HL-60 (cell line): Measurements from ENCODE around the gene MLF1.

Experiments
- POLR2AphosphoS5 ChIP-seq: IDR thresholded peaks from 2 replicates; pipeline ENCODE4 v1.6.1; 2012; ENCODE audit warnings: low read depth
- SPI1 ChIP-seq: IDR thresholded peaks from 2 replicates; pipeline ENCODE4 v1.6.1; 2012; ENCODE audit warnings: low read depth, mild to moderate bottlenecking, borderline replicate concordance
- TF ChIP-seq, protein P1 (sequence below): IDR thresholded peaks from one replicate; pipeline ENCODE4 v1.5.1; 2011; ENCODE audit warnings: low read length, control low read depth, inconsistent platforms; ENCODE audit not compliant: insufficient read depth
- TF ChIP-seq, protein P2 (sequence below): IDR thresholded peaks from 2 replicates; pipeline ENCODE4 v1.6.1; 2012; ENCODE audit warnings: low read depth; ENCODE audit not compliant: insufficient replicate concordance

DNA sequence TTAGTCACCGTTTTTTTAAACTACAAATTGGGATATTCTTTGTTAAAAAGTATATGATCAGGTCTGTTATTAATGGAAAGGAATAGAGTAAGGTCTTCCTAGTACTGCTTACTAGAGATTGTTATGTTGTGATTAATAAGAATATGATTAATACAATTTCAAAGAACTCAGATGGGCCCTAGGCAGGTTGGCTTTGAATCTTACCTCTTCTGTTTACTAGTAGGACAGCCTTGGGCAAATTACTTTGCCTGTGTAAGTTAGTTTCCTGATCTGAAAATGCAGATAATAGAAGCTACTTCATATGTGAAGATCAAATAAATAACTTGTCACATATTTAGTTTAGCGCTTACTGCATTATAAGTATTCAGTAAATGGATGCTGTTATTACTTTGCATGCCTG is 80.2 kb downstream of the MLF1 start:
- no peak for TF ChIP-seq POLR2AphosphoS5
- TF ChIP-seq, protein P1, sequence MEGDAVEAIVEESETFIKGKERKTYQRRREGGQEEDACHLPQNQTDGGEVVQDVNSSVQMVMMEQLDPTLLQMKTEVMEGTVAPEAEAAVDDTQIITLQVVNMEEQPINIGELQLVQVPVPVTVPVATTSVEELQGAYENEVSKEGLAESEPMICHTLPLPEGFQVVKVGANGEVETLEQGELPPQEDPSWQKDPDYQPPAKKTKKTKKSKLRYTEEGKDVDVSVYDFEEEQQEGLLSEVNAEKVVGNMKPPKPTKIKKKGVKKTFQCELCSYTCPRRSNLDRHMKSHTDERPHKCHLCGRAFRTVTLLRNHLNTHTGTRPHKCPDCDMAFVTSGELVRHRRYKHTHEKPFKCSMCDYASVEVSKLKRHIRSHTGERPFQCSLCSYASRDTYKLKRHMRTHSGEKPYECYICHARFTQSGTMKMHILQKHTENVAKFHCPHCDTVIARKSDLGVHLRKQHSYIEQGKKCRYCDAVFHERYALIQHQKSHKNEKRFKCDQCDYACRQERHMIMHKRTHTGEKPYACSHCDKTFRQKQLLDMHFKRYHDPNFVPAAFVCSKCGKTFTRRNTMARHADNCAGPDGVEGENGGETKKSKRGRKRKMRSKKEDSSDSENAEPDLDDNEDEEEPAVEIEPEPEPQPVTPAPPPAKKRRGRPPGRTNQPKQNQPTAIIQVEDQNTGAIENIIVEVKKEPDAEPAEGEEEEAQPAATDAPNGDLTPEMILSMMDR: no peak
- no peak for TF ChIP-seq SPI1
- TF ChIP-seq, protein P2, sequence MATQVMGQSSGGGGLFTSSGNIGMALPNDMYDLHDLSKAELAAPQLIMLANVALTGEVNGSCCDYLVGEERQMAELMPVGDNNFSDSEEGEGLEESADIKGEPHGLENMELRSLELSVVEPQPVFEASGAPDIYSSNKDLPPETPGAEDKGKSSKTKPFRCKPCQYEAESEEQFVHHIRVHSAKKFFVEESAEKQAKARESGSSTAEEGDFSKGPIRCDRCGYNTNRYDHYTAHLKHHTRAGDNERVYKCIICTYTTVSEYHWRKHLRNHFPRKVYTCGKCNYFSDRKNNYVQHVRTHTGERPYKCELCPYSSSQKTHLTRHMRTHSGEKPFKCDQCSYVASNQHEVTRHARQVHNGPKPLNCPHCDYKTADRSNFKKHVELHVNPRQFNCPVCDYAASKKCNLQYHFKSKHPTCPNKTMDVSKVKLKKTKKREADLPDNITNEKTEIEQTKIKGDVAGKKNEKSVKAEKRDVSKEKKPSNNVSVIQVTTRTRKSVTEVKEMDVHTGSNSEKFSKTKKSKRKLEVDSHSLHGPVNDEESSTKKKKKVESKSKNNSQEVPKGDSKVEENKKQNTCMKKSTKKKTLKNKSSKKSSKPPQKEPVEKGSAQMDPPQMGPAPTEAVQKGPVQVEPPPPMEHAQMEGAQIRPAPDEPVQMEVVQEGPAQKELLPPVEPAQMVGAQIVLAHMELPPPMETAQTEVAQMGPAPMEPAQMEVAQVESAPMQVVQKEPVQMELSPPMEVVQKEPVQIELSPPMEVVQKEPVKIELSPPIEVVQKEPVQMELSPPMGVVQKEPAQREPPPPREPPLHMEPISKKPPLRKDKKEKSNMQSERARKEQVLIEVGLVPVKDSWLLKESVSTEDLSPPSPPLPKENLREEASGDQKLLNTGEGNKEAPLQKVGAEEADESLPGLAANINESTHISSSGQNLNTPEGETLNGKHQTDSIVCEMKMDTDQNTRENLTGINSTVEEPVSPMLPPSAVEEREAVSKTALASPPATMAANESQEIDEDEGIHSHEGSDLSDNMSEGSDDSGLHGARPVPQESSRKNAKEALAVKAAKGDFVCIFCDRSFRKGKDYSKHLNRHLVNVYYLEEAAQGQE: no peak
